ENCODE data around the gene DDN. TPM values are rescaled to one million over a fixed set of nuclear protein-coding genes. Genes with fewer than 3 reads are reported as not detected.

The DDN gene
- polyA plus RNA-seq, 6 donors from 2014 or later = 0.12 to 0.52 (median 0.20) TPM; not detected in 1

GRCh38 chr12:48981757-48982157, 17.4 kb downstream of the DDN start:
- Mint-ChIP-seq H3K36me3 (peaks cover 0 to 15% of the 10 kb centered on the region in 2 donors), H3K27me3 (peaks cover 47 to 78% (median 78%) of the 10 kb centered on the region in 3 donors), H3K4me3 (peak overlapping the region; percentile 73 to 94 (median 90)), H3K4me1 (peaks cover 46 to 48% (median 47%) of the 10 kb centered on the region in 3 donors), H3K27ac (peak overlapping the region in 5 of 6 donors; percentile 28 to 97 (median 87)), H3K9me3 (no peaks in the 10 kb centered on the region)
- DNase-seq (no peak), ATAC-seq (ENCODE audit: low read depth in 2 of 2) (no peak)

GRCh38 chr12:48980953-48981756, 18.0 kb downstream of the DDN start:
- DNase-seq = peak; percentile 40
- peaks cover 0 to 15% of the 10 kb centered on the region in 2 donors for H3K36me3 Mint-ChIP-seq
- H3K9me3 Mint-ChIP-seq = no peaks in the 10 kb centered on the region
- peaks cover 52 to 78% (median 78%) of the 10 kb centered on the region in 3 donors for H3K27me3 Mint-ChIP-seq
- peak; percentile 23 to 32 for ATAC-seq (ENCODE audit: low read depth in 2 of 2)
- peaks cover 46 to 48% (median 47%) of the 10 kb centered on the region in 3 donors for H3K4me1 Mint-ChIP-seq
- peak overlapping the region; percentile 84 to 94 (median 92) for H3K4me3 Mint-ChIP-seq
- H3K27ac Mint-ChIP-seq = peak overlapping the region in 5 of 6 donors; percentile 24 to 97 (median 81)

GRCh38 chr12:48980389-48980952, 18.7 kb downstream of the DDN start:
- H3K27me3 Mint-ChIP-seq = peaks cover 55 to 78% (median 78%) of the 10 kb centered on the region in 3 donors
- H3K36me3 Mint-ChIP-seq = peaks cover 0 to 15% of the 10 kb centered on the region in 2 donors
- H3K27ac Mint-ChIP-seq = peak overlapping the region; percentile 24 to 95 (median 70)
- no peaks in the 10 kb centered on the region for H3K9me3 Mint-ChIP-seq
- DNase-seq (no peak), ATAC-seq (ENCODE audit: low read depth in 2 of 2) (peak; percentile 7 to 10)
- H3K4me1 Mint-ChIP-seq = peaks cover 46 to 48% (median 47%) of the 10 kb centered on the region in 3 donors
- H3K4me3 Mint-ChIP-seq = peak overlapping the region; percentile 84 to 94 (median 92)

GRCh38 chr12:48979602-48980388, 19.4 kb downstream of the DDN start:
- Mint-ChIP-seq H3K4me3 (peak overlapping the region; percentile 84 to 94 (median 92)), H3K4me1 (peaks cover 46 to 48% (median 47%) of the 10 kb centered on the region in 3 donors), H3K9me3 (no peaks in the 10 kb centered on the region), H3K27me3 (peaks cover 57 to 78% (median 78%) of the 10 kb centered on the region in 3 donors), H3K36me3 (peaks cover 0 to 15% of the 10 kb centered on the region in 2 donors), H3K27ac (peak overlapping the region in 5 of 6 donors; percentile 48 to 78 (median 70))
- peak; percentile 50 for DNase-seq
- peak; percentile 18 to 26 for ATAC-seq (ENCODE audit: low read depth in 2 of 2)

GRCh38 chr12:48978741-48979601, 20.2 kb downstream of the DDN start:
- Mint-ChIP-seq H3K27ac (peak overlapping the region in 5 of 6 donors; percentile 35 to 90 (median 69)), H3K9me3 (no peaks in the 10 kb centered on the region), H3K36me3 (peaks cover 0 to 15% of the 10 kb centered on the region in 2 donors), H3K4me3 (peak overlapping the region; percentile 84 to 94 (median 92)), H3K27me3 (peaks cover 58 to 82% (median 78%) of the 10 kb centered on the region in 3 donors), H3K4me1 (peaks cover 46 to 48% (median 47%) of the 10 kb centered on the region in 3 donors)
- ATAC-seq (ENCODE audit: low read depth in 2 of 2) (no peak), DNase-seq (no peak)

- peaks cover 0 to 15% of the 10 kb centered on the region in 2 donors for H3K36me3 Mint-ChIP-seq
- peak; percentile 6 to 9 for ATAC-seq (ENCODE audit: low read depth in 2 of 2)
- peak within 1 kb of the TSS; percentile 84 to 94 (median 92) for H3K4me3 Mint-ChIP-seq
- no peak for DNase-seq
- H3K27ac Mint-ChIP-seq = peak within 1 kb of the TSS; percentile 80 to 93 (median 86)
- H3K27me3 Mint-ChIP-seq = peaks cover 52 to 82% (median 82%) of the 10 kb centered on the region in 3 donors
- H3K9me3 Mint-ChIP-seq = no peaks in the 10 kb centered on the region
- peaks cover 46 to 55% (median 47%) of the 10 kb centered on the region in 3 donors for H3K4me1 Mint-ChIP-seq
Measured at GRCh38 chr12:48978291-48978740, 20.9 kb downstream of the DDN start, which contains the start of gene WNT1. TSS of gene WNT1 (plus strand) at chr12:48978322. CDS start at chr12:48978651, 329 bp downstream.

GRCh38 chr12:48977290-48978281, 21.6 kb downstream of the DDN start:
- DNase-seq (peak; percentile 84), ATAC-seq (ENCODE audit: low read depth in 2 of 2) (peak; percentile 70 to 74)
- Mint-ChIP-seq H3K27ac (peak overlapping the region; percentile 80 to 93 (median 86)), H3K4me3 (peak overlapping the region; percentile 16 to 89 (median 76)), H3K36me3 (peaks cover 0 to 15% of the 10 kb centered on the region in 2 donors), H3K9me3 (no peaks in the 10 kb centered on the region), H3K27me3 (peaks cover 59 to 88% (median 85%) of the 10 kb centered on the region in 3 donors), H3K4me1 (peaks cover 47 to 58% (median 48%) of the 10 kb centered on the region in 3 donors)

GRCh38 chr12:48973941-48974673, 25.1 kb downstream of the DDN start:
- ATAC-seq (ENCODE audit: low read depth in 2 of 2) = no peak
- DNase-seq = no peak
- no peaks in the 10 kb centered on the region for H3K9me3 Mint-ChIP-seq
- H3K36me3 Mint-ChIP-seq = peaks cover 0 to 6% of the 10 kb centered on the region in 2 donors
- H3K27ac Mint-ChIP-seq = no peak overlapping the region
- peaks cover 35 to 59% (median 45%) of the 10 kb centered on the region in 3 donors for H3K4me1 Mint-ChIP-seq
- peak overlapping the region in 1 of 8 donors; percentile 1 for H3K4me3 Mint-ChIP-seq
- H3K27me3 Mint-ChIP-seq = peaks cover 59 to 88% (median 84%) of the 10 kb centered on the region in 3 donors

GRCh38 chr12:48973531-48973930, 25.6 kb downstream of the DDN start:
- H3K4me1 Mint-ChIP-seq = peaks cover 33 to 58% (median 43%) of the 10 kb centered on the region in 3 donors
- no peaks in the 10 kb centered on the region for H3K9me3 Mint-ChIP-seq
- peaks cover 59 to 82% (median 78%) of the 10 kb centered on the region in 3 donors for H3K27me3 Mint-ChIP-seq
- ATAC-seq (ENCODE audit: low read depth in 2 of 2) (no peak), DNase-seq (no peak)
- no peak overlapping the region for H3K27ac Mint-ChIP-seq
- no peak overlapping the region for H3K4me3 Mint-ChIP-seq
- peaks cover 0 to under 1% of the 10 kb centered on the region in 2 donors for H3K36me3 Mint-ChIP-seq

GRCh38 chr12:48972952-48973483, 26.2 kb downstream of the DDN start:
- H3K27ac Mint-ChIP-seq = no peak overlapping the region
- no peaks in the 10 kb centered on the region for H3K36me3 Mint-ChIP-seq
- ATAC-seq (ENCODE audit: low read depth in 2 of 2) (no peak), DNase-seq (no peak)
- no peaks in the 10 kb centered on the region for H3K9me3 Mint-ChIP-seq
- no peak overlapping the region for H3K4me3 Mint-ChIP-seq
- H3K4me1 Mint-ChIP-seq = peaks cover 33 to 56% (median 45%) of the 10 kb centered on the region in 3 donors
- H3K27me3 Mint-ChIP-seq = peaks cover 59 to 81% (median 77%) of the 10 kb centered on the region in 3 donors

Measured in naive B cell (primary cell).